Measurements from ENCODE around the gene RNF214.

- no peak for TF ChIP-seq CTCF (conservative IDR thresholded peaks at IDR 0.05 in 1 of 2, IDR thresholded peaks at IDR 0.05 in 1 of 2; ENCODE audit: low read depth in 1 of 2, low read length in 2 of 2)
- no peak for TF ChIP-seq EZH2 (IDR thresholded peaks at IDR 0.05; ENCODE audit: low read length, missing control alignments)
These were observed 86.9 kb downstream of the RNF214 start for GRCh38 chr11:117319214-117319840.
